GM12865 (cell line): ENCODE results near the gene SLC17A5.

ENCODE experiments used
- DNase-seq: peaks from one replicate; pipeline ENCODE4 v3.0.0; 2010; ENCODE audit warnings: low read depth
- H3K4me3 ChIP-seq: 2 replicates; pipeline ENCODE4 v1.5.1; 2011; ENCODE audit warnings: mild to moderate bottlenecking, low read depth, low read length, control low read depth
- CTCF ChIP-seq: IDR thresholded peaks from 2 replicates; pipeline ENCODE4 v1.5.1; 2011; ENCODE audit warnings: low read length, control low read depth, low read depth, inconsistent platforms; ENCODE audit not compliant: insufficient read depth; ENCODE audit errors: missing control alignments

The SLC17A5 gene

GRCh38 chr6:73679009-73679408 lies 25.2 kb upstream of the SLC17A5 start:
- peak; percentile 74 for DNase-seq
- H3K4me3 ChIP-seq: no peak overlapping the region
- no peak for TF ChIP-seq CTCF

DNA sequence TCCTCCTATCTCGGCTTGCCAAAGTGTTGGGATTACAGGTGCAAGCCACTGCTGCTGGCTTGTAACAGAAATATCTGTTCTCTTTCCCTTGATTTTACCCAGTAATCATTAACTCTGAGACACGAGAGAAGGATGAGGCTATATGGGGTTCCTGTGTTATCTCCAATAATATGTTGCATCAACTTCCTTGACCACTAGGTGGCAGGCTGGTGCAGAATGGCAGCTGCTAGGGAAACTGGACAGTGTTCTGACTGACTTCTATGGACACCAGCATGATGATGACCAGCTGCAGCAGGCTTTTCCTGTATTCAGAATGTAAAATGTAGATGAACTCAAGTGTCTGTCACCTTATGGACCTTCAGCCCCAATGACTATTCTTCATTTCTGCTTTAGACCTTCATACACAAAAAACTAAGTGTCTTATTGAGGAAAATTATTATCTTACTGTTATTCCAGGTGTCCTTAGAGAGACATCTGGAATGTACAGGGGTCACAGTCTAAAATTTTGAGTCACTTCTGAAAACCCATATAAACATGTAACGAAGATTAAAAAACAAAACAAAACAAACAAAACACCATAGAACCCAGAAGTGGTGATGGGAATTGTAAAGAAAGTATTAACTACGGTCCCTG lies 21.8 kb upstream of the SLC17A5 start:
- TF ChIP-seq CTCF: peak; percentile 89
- DNase-seq: peak; percentile 80
- H3K4me3 ChIP-seq: no peak overlapping the region

GRCh38 chr6:73671911-73672685 lies 18.3 kb upstream of the SLC17A5 start:
- no peak for TF ChIP-seq CTCF
- H3K4me3 ChIP-seq: no peak overlapping the region
- no peak for DNase-seq

DNA sequence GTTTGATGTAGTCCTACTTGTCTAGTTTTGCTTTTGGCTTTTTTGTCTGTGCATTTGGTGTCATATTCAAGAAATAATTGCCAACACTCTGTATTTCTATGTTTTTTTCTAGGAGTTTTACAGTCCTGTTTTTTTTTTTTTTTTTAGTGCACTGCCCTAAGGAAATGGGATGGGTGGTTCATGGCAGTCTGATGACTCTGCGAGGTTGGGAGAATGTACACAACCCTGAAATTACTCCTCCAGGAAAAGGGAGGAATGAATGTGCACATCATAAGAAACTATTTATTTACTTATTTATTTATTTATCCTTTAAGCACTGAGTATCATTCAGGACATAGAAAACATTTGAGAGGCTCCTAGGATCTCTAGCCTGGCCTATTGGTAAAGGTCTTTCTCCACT lies 15.2 kb upstream of the SLC17A5 start:
- no peak for TF ChIP-seq CTCF

DNA sequence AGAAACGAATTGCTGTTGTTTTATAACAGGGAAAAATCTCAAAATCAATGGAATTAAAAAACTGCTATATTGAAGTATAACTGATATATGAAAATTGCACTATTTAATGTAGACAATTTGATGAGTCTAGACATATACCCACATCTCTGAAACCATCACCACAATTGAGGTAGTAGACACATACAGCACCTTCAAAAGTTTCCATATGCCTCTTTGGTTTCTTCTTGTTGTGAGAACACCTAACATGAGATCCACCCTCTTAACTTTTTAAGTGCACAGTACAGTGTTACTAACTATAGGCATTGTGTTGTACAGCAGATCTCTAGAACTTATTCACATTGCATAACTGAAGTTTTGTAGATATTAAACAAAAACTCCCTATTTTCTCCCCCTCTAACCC lies 14.0 kb upstream of the SLC17A5 start:
- no peak overlapping the region for H3K4me3 ChIP-seq
- TF ChIP-seq CTCF: no peak
- no peak for DNase-seq

More for the DNA sequence above, 15.2 kb upstream of the SLC17A5 start:
- no peak overlapping the region for H3K4me3 ChIP-seq
- no peak for DNase-seq

- no peak overlapping the region for H3K4me3 ChIP-seq
- TF ChIP-seq CTCF: no peak
- no peak for DNase-seq
Observed at GRCh38 chr6:73666393-73666792, 12.6 kb upstream of the SLC17A5 start.
